ENCODE results near the gene PKDREJ. TPM values are rescaled to one million over a fixed set of nuclear protein-coding genes. Genes with fewer than 3 reads are reported as not detected.
A peak's percentile ranks its signal among the peaks of the same experiment; 100 is the strongest.

Gene PKDREJ
- total and polyA plus RNA-seq, 7 donors, result under 0.01 to 0.36 (median 0.24) TPM; not detected in 3

- H3K4me3 ChIP-seq, result peak overlapping the region in 3 of 4 donors; percentile 78 to 91 (median 88)
- peaks cover 0 to 35% (median 25%) of the 10 kb centered on the region in 4 donors for H3K4me1 ChIP-seq
- H3K9me3 ChIP-seq, result no peaks in the 10 kb centered on the region
- intact Hi-C loops (cut with DNase I), result loop anchor here (2.0 kb wide), 1 partner anchor 16 kb away; no protein-coding TSS in a partner anchor
- no peak for DNase-seq
- no peaks in the 10 kb centered on the region for H3K27me3 ChIP-seq
- H3K27ac ChIP-seq, result peak overlapping the region in 3 of 4 donors; percentile 86 to 90 (median 90)
- TF ChIP-seq CTCF (IDR thresholded peaks at IDR 0.05) (no peak), POLR2A (IDR thresholded peaks at IDR 0.05) (no peak)
- WGBS, 2 donors, result 76 to 79% methylated on average over 7 of the region's 7 CpGs
- no peaks in the 10 kb centered on the region for H3K36me3 ChIP-seq
These were observed 11.9 kb downstream of the PKDREJ start for GRCh38 chr22:46251266-46251665.

- no peak for TF ChIP-seq POLR2A (IDR thresholded peaks at IDR 0.05)
- no peak for TF ChIP-seq EP300 (IDR thresholded peaks at IDR 0.05)
- no peak for TF ChIP-seq POLR2AphosphoS5 (IDR thresholded peaks at IDR 0.05)
- no peak for TF ChIP-seq CTCF (IDR thresholded peaks at IDR 0.05)
- no peaks in the 10 kb centered on the region for H3K36me3 ChIP-seq
- H3K4me3 ChIP-seq, result peak overlapping the region; percentile 78 to 91 (median 86)
- 3 to 6% methylated on average over 25 of the region's 25 CpGs for WGBS, 2 donors
- H3K4me1 ChIP-seq, result peaks cover 0 to 40% (median 27%) of the 10 kb centered on the region in 4 donors
- H3K27me3 ChIP-seq, result no peaks in the 10 kb centered on the region
- intact Hi-C loops (cut with DNase I), result loop anchor here (2.0 kb wide), 1 partner anchor 16 kb away; no protein-coding TSS in a partner anchor
- H3K9me3 ChIP-seq, result no peaks in the 10 kb centered on the region
- H3K27ac ChIP-seq, result peak overlapping the region; percentile 86 to 91 (median 90)
- no peak for DNase-seq
These were observed 12.4 kb downstream of the PKDREJ start for GRCh38 chr22:46250783-46251125.

GRCh38 chr22:46250035-46250782 lies 12.9 kb downstream of the PKDREJ start, which contains the start of gene CDPF1:
Gene CDPF1 (minus strand): TSS chr22:46250293. CDS start chr22:46248284, 2,009 bp downstream.
- peaks cover 0 to 45% (median 30%) of the 10 kb centered on the region in 4 donors for H3K4me1 ChIP-seq
- peak within 1 kb of the TSS; percentile 86 to 91 (median 90) for H3K27ac ChIP-seq
- H3K9me3 ChIP-seq, result no peaks in the 10 kb centered on the region
- intact Hi-C loops (cut with DNase I), result loop anchor here (2.0 kb wide), 1 partner anchor 17 kb away; no protein-coding TSS in a partner anchor
- 0% methylated on average over 89 of the region's 89 CpGs for WGBS, 2 donors
- peak; percentile 94 for DNase-seq
- no peak for TF ChIP-seq EP300 (IDR thresholded peaks at IDR 0.05)
- no peak for TF ChIP-seq CTCF (IDR thresholded peaks at IDR 0.05)
- peak; percentile 61 to 89 (median 84) for TF ChIP-seq POLR2AphosphoS5 (IDR thresholded peaks at IDR 0.05)
- peak; percentile 51 to 53 for TF ChIP-seq POLR2A (IDR thresholded peaks at IDR 0.05)
- H3K36me3 ChIP-seq, result no peaks in the 10 kb centered on the region
- H3K27me3 ChIP-seq, result no peaks in the 10 kb centered on the region
- peak within 1 kb of the TSS; percentile 78 to 91 (median 86) for H3K4me3 ChIP-seq

- H3K4me1 ChIP-seq, result peaks cover 0 to 47% (median 31%) of the 10 kb centered on the region in 4 donors
- WGBS, 2 donors, result 95 to 96% methylated on average over 2 of the region's 2 CpGs
- TF ChIP-seq POLR2A (IDR thresholded peaks at IDR 0.05) (no peak), POLR2AphosphoS5 (IDR thresholded peaks at IDR 0.05) (no peak), EP300 (IDR thresholded peaks at IDR 0.05) (no peak), CTCF (IDR thresholded peaks at IDR 0.05) (no peak)
- H3K9me3 ChIP-seq, result no peaks in the 10 kb centered on the region
- H3K27me3 ChIP-seq, result no peaks in the 10 kb centered on the region
- no peak overlapping the region for H3K27ac ChIP-seq
- H3K36me3 ChIP-seq, result peaks cover 0 to 22% (median 4%) of the 10 kb centered on the region in 4 donors
- intact Hi-C loops (cut with DNase I), result loop anchor here (5.0 kb wide), 1 partner anchor 95 kb away; the partner anchor contains the start of gene PPARA
- H3K4me3 ChIP-seq, result no peak overlapping the region
- DNase-seq, result no peak
These were observed 15.6 kb downstream of the PKDREJ start for GRCh38 chr22:46247443-46247975.
